KOPT-K1 (cell line): ENCODE measurements around the gene ZFR.
"Not testable (repeated sequence)": the region's sequence is repeated elsewhere in the genome, so short reads cannot be mapped to it uniquely, and the experiment has no call there.

ENCODE experiments used
- H3K27ac ChIP-seq: fragments of 200-600 bp; sonication (generic); 2 replicates; pipeline ENCODE4 v1.5.1; 2016; ENCODE audit warnings: antibody characterized with exemption, mild to moderate bottlenecking, low read depth, low read length; ENCODE audit not compliant: poor library complexity, severe bottlenecking
- H3K36me3 ChIP-seq: fragments of 200-600 bp; sonication (generic); 2 replicates; pipeline ENCODE4 v1.5.1; 2017; ENCODE audit warnings: antibody characterized with exemption, mild to moderate bottlenecking, low read length, moderate library complexity; ENCODE audit not compliant: insufficient read depth
- H3K9me3 ChIP-seq: fragments of 200-600 bp; sonication (generic); 2 replicates; pipeline ENCODE4 v1.5.1; 2017; ENCODE audit warnings: antibody characterized with exemption, low read length, mild to moderate bottlenecking; ENCODE audit not compliant: insufficient read depth, poor library complexity, severe bottlenecking

ZFR gene

DNA sequence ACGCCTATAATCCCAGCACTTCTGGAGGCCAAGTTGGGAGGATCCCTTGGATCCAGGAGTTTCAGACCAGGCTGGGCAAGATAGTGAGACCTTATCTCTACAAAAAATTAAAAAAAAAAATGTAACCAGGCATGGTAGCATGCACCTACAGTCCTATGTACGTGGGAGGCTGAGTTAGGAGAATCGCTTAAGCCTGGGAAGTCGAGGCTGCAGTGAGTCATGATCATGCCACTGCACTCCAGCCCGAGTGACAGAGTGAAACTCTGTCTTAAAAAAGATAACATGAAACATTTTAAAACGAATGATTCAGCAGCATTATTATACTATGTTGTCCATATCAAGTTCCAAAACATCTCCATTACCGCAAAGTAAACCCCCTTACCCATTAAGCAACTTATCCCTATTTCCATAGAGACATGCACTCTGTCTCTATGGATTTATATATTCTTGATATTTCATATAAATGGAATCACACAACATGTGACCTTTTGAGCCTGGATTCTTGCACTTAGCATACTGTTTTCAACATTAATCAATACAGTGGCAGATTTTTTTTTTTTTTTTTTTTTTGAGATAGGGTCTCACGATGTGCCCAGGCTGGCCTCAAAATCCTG, 74.9 kb downstream of the ZFR start:
- Histone ChIP-seq H3K9me3 (no peaks in the 10 kb centered on the region), H3K27ac (no peak overlapping the region), H3K36me3 (peaks cover 94% of the 10 kb centered on the region)

DNA sequence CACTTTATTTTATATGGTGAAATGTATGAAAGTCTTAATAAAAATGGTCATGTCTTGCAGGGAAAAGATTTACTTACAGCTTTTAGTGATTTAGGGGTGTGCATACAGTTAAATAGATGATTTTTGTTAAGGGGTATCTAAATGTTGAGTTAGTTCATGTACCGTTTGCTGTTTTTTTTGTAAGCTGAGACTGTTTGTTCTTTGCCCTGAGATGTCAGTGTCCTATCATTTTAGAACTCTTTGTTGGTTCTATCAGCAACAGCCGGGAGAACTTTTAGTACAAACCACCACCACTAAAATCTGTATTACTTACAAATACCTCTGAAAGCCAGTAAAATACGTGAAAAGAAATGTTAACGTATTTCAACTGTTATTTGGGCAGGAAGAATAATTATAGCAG, 75.5 kb downstream of the ZFR start:
- H3K27ac ChIP-seq: no peak overlapping the region
- no peaks in the 10 kb centered on the region for H3K9me3 ChIP-seq
- peaks cover 95% of the 10 kb centered on the region for H3K36me3 ChIP-seq

DNA sequence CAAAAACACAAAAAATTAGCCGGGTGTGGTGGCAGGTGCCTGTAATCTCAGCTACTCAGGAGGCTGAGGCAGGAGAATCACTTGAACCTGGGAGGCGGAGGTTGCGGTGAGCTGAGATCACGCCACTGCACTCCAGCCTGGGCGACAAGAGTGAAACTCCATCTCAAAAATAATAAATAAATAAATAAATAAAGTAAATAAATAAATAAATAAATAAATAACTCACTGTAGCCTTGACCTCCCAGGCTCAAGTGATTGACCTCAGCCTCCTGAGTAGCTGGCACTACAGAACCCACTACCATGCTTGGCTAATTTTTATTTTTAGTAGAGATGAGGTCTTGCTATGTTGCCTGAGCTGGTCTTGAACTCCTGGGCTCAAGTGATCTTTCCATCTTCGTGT, 77.3 kb downstream of the ZFR start:
- H3K36me3 ChIP-seq: peaks cover 95% of the 10 kb centered on the region
- H3K9me3 ChIP-seq, H3K27ac ChIP-seq: not testable (repeated sequence)

DNA sequence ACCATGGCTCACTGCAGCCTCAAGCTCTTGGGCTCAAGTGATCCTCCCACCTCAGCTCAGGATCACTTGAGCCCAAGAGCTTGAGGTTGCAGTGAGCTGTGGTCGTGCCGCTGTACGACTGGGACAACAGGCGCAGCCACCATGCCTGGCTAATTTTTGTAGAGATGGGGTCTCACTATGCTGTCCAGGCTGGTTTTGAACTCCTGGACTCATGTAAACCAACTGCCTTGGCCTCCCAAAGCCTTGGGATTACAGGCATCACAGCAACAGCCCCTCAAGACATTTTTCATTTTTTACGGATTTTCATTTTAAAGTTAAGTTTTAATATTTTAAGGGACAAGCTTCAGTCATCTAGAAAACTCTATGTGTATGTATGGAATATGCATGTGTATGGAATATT, 78.9 kb downstream of the ZFR start:
- Histone ChIP-seq H3K36me3 (peaks cover 94% of the 10 kb centered on the region), H3K9me3 (no peaks in the 10 kb centered on the region), H3K27ac (no peak overlapping the region)

DNA sequence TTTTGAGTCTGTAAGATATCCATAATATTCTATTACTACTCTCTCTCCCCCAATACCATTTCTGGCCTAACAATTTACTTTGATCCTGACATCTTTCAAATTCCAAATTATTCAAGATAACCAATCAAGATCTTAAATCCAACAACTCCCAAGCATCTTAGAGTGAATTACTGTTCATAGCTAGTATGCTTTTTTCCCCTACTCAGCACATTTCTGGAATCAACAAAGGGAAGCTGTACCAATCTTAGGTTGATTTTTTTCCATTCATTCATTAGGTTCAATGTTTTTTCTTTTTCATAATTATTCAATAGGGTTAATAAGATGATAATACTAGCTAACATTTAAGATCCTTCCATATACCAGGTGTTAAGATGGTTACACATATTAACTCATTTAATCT, 81.5 kb downstream of the ZFR start:
- Histone ChIP-seq H3K27ac (no peak overlapping the region), H3K36me3 (peaks cover 92% of the 10 kb centered on the region), H3K9me3 (no peaks in the 10 kb centered on the region)

DNA sequence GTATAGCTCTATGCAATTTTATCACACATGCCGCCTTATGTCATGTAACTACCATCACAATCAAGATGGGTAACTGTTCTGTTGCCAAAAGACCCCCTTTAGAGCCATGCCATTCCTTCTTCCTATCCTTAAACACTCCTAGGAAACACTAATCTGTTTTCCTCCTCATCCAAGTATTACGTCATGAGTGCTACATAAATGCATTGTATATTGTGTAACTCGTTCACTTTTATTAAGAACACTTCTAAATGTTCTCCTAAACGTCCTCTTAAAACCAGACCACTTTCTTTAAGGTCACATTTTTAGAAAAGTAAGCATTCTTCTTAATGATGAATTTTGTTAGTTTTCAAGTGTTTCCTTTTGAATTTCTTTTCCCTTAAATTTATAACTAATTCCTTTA, 82.0 kb downstream of the ZFR start:
- Histone ChIP-seq H3K36me3 (peaks cover 92% of the 10 kb centered on the region), H3K27ac (no peak overlapping the region), H3K9me3 (no peaks in the 10 kb centered on the region)

DNA sequence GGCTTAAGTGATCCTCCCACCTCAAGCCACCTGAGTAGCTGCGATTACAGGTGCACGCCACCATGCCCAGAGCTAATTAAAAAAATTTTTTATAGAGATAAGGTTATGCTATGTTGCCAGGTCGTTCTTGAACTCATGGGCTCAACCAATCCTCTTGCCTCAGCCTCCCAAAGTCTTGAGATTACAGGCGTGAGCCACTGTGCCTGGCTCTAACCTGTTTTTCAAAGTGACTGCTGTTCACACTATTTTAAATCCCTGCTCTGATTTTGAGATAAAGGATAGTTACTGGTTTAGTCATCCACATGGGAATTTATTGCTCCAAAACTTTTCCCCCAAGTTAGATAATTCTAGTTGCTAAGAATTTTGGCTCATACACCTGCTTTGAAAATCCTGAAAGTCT, 83.6 kb downstream of the ZFR start:
- Histone ChIP-seq H3K36me3 (peaks cover 97% of the 10 kb centered on the region), H3K27ac (no peak overlapping the region), H3K9me3 (no peaks in the 10 kb centered on the region)

DNA sequence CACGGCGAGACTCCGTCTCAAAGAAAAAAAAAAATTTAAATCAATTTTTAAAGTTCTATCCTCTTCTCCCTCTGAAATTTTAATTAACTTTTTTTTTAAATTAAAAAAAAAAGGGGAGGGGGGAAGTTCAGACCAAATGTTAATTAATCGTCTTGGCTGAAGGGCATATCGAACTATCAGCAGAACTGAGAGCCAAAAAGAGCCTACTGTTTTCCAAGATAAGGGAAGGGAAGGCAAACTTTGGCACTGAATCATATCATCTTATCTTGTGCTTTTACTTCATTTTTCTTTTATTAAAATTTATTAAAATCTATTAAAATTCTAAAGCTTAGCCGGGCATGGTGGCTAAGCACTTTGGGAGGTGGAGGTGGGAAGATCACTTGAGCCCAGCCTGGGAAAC, 85.9 kb downstream of the ZFR start:
- Histone ChIP-seq H3K27ac (no peak overlapping the region), H3K36me3 (peaks cover 97% of the 10 kb centered on the region), H3K9me3 (no peaks in the 10 kb centered on the region)

DNA sequence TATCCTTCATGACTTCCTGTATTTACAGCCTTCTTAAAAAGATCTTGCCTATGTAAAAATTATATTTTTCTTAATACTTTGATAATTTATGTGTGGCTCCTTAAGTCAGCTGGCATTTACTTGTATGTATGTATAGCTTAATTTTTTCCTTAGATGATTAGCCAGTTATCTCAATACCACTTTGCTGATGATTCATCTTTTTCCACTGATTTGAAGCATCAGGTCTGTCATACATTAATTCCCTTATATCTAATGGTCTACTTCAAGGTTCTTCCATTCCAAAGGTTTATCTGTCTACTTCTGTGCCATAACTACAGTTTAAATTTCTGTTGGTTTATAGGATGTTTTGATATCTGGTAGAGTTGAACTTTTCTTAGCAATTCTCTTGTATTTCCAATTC, 86.9 kb downstream of the ZFR start:
- H3K36me3 ChIP-seq: peaks cover 93% of the 10 kb centered on the region

DNA sequence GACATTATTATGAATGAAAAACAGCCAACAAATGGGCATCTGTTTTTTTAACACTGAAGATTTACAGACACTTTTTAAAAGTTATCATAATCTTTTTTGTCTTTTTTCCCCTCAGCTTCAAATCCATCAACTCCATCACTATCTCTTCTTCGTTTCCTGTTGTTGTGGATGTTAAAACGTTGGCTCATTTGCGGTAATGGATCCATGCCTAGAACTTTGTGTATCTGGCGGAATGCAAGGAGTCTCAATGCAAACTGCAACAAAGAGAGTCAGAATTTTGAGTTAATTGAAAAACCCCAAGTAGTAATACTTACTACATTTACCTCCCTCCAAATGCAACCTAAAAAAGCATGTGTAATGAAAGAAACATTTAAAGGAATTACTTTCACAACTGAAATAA, 88.9 kb downstream of the ZFR start:
- peaks cover 74% of the 10 kb centered on the region for H3K36me3 ChIP-seq

More for the DNA sequence above, 86.9 kb downstream of the ZFR start:
- Histone ChIP-seq H3K27ac (no peak overlapping the region), H3K9me3 (no peaks in the 10 kb centered on the region)

DNA sequence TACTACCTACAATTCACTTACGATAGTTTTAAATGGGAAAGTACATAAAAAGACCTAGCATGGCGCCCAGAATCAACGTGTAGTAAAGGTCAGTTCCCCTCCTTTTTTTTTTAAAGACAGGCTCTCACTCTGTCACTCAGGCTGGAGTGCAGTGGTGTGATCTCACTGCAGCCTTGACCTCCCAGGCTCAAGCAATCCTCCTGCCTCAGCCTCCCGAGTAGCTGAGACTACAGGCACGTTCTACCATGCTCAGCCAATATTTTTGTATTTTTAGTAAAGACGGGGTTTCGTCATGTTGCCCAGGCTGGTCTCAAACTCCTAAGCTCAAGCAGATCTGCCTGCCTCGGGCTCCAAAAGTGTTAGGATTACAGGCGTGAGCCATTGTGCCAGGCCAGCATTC, 91.1 kb downstream of the ZFR start:
- Histone ChIP-seq H3K36me3 (peaks cover 53% of the 10 kb centered on the region), H3K9me3 (peaks cover 6% of the 10 kb centered on the region), H3K27ac (no peak overlapping the region)

More for the DNA sequence above, 88.9 kb downstream of the ZFR start:
- Histone ChIP-seq H3K9me3 (no peaks in the 10 kb centered on the region), H3K27ac (no peak overlapping the region)

DNA sequence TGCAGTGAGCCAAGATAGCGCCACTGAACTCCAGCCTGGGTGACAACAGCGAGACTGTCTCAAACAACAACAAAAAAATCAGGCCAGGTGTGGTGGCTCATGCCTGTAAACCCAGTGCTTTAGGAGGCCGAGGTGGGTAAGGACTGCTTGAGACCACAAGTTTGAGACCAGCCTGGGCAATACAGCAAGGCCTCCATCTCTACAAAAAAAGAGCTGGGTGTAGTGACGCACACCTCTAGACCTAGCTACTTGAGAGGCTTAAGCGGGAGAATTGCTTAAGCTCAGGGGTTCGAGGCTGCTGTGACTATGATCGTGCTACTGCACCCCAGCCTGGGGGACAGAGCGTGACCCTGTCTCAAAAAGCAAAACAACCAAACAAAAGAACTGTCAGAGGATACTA, 91.9 kb downstream of the ZFR start:
- Histone ChIP-seq H3K36me3 (peaks cover 46% of the 10 kb centered on the region), H3K27ac (no peak overlapping the region), H3K9me3 (peaks cover 13% of the 10 kb centered on the region)

DNA sequence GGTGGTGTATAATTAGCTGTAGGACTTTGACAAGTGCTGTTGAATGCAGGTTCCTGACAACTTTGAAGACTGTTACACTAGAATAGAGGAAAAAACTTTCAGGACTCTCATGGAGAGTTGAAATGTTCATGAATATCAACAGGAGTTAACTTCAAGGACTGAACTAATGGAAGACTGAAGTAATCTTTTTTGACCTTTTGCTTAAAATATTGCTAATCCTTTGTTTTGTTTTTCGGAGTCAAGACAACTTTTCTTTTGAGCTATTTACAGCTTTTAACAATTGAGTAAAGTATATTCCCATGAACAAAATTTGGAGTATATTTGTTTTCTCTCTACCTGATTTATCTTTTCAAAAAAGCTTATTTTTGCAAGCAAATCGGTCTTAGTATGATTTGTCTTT, 97.7 kb downstream of the ZFR start:
- no peaks in the 10 kb centered on the region for H3K36me3 ChIP-seq
- H3K27ac ChIP-seq: no peak overlapping the region
- peaks cover 43% of the 10 kb centered on the region for H3K9me3 ChIP-seq

DNA sequence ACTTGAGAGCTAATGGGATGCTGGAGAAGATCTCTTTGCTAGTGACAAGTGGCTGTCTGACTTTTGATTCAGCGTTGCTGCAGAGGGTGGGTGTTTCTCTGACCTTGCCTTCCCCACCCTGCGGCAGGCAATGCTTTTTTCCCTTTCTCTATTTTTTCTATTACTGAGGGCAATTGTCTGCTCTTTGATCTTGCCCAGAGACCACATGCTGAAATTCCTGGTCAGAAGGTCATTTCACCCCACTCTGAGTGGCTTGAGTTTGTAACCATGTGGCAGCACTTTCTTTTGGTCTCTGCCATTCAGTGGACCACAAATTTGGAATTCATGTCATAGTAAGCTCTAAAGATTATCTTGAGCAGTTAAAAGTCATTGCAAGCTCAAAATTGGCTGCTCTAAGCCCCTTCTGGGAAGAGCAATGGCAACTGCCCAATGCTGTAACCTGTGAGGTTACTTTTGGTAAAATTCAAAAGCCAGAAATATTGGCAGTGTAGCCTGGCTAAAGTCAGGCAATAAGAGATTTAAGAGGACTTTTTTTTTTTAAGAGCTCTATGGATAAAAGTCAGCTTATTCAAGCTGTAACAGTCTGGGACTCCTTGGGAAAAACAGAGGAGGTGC, 101.4 kb downstream of the ZFR start:
- H3K36me3 ChIP-seq: no peaks in the 10 kb centered on the region
- H3K27ac ChIP-seq: no peak overlapping the region
- H3K9me3 ChIP-seq: peaks cover 70% of the 10 kb centered on the region

DNA sequence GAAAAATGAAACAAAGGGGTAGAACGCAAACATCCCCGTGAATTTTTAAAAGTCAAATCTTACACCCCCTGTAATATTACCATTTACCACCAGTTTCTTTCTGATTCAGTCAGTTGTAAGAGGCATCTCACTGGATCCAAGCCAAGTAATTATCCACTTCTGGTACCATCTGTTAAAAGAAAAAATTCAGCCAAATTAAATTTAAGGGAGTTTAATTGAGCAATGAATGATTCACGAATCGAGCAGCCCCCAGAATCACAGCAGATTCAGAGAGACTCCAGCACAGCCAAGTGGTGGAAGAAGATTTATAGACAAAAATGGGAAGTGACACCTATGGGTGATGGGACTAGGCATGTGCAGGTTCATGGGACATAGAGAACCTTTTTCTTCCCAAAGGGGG, 101.9 kb downstream of the ZFR start:
- Histone ChIP-seq H3K9me3 (peaks cover 70% of the 10 kb centered on the region), H3K27ac (no peak overlapping the region)

DNA sequence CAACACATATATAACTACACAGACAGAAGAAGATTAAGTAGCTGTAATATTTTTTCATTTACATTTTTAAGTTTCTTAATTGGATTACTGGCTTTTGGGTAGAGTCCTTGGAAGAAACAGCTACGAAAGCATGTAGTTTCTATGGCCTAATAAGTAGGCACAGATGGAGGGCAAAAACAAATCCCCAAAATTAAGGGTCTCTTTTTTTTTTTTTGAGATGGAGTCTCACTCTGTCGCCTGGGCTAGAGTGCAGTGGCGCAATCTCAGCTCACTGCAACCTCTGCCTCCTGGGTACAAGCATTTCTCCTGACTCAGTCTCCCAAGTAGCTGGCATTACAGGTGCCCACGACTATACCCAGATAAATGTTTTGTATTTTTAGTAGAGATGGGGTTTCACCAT, 104.7 kb downstream of the ZFR start:
- Histone ChIP-seq H3K27ac (no peak overlapping the region), H3K9me3 (peaks cover 62% of the 10 kb centered on the region), H3K36me3 (no peaks in the 10 kb centered on the region)

More for the DNA sequence above, 101.9 kb downstream of the ZFR start:
- H3K36me3 ChIP-seq: no peaks in the 10 kb centered on the region
